Activated CD8-positive, alpha-beta memory T cell treated with anti-CD3 and anti-CD28 coated beads, Interleukin-2, amount 50 U/mL, for 4 hours (primary cell): ENCODE data around the gene TASL.
"Not testable (repeated sequence)": the region's sequence is repeated elsewhere in the genome, so short reads cannot be mapped to it uniquely, and the experiment has no call there.

Experiments
- DNase-seq: peaks from one replicate; pipeline ENCODE4 v3.0.0-alpha.2; 2020

The TASL gene, protein sequence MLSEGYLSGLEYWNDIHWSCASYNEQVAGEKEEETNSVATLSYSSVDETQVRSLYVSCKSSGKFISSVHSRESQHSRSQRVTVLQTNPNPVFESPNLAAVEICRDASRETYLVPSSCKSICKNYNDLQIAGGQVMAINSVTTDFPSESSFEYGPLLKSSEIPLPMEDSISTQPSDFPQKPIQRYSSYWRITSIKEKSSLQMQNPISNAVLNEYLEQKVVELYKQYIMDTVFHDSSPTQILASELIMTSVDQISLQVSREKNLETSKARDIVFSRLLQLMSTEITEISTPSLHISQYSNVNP

DNA sequence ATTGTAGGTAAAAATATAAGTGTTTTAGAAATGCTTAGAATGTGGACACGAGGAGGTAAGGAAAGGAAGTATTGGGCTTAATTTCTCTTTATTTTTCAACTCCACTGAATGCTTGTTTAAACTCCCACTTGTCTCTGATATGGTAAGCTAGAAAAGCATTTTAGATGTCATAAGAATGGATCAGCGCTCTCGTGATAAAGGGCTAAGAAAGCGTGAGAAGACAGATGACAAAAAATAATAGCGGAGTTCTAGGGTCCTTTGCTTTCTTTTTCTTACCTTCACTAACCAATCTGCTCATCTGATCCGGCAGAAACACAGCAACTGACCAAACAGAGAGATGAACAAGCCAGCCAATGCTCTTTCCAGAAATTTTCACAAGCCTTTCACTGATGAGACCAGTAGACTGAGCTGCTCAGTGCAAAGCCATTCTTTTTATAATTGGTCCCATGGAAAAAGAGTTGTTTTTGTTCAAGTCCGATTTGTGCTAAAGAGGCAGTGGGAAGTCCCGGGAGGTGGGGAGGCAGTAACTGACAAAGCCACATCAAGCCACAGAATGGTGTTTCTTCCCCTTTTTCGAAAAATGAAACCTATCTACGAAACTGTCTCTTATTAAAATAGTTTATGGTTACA lies at the start of gene TASL:
Gene TASL (minus strand): TSS at position 405 of the 630 bp plus-strand sequence. CDS start 17,411 bp downstream, outside the sequence.
- DNase-seq = no peak

DNA sequence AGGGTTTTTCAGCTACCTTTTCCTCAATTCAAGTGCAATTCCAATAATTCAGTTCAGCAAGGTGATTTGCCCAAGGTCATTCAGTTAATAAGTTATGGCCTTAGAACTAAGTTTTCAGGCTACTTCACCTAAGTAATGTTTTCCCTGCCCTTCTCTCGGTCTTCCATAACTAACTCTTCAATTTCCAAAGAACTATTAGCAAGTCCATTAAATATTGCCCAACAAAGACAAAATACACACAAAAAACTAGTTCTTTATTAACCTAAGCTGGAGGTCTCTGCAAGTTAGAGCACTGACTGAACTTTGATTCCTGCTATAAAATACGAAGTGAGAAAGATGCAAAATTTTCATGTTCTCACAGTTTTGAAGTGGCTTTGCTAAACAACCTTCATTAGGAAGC lies 48.8 kb upstream of the TASL start:
- DNase-seq = no peak

- no peak for DNase-seq
Measured at GRCh38 chrX:30622361-30622760, 44.8 kb upstream of the TASL start.

- no peak for DNase-seq
Measured at GRCh38 chrX:30620980-30621618, 43.5 kb upstream of the TASL start.

GRCh38 chrX:30620125-30620524 lies 42.6 kb upstream of the TASL start:
- no peak for DNase-seq

DNA sequence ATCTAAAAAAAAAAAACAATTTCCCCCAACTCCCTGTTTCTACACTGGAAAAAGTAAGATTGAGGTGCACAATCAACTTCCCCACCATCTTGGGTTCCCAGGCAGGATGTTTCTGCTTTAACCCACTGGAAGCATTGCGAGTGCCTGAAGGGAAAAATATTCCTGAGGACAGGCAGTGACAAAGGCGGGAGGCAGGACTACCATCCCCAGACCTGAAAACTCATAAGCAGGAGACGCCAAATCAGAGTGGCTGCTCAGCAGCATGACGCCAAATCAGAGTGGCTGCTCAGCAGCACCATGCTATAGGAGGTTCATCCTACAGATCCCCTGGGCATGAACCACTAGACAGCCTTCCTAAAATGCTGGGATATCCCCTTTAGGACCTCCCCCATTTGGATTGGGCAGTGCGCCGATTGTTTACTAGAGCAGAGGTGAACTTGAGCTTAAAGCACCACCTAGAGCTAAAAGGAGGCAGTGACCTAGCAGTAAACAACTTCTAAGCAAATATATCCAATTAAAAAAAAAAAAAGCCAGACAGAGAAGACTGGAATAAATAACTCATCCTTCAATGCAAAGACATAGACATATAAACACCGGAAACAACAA lies 40.7 kb upstream of the TASL start:
- DNase-seq = no peak

DNA sequence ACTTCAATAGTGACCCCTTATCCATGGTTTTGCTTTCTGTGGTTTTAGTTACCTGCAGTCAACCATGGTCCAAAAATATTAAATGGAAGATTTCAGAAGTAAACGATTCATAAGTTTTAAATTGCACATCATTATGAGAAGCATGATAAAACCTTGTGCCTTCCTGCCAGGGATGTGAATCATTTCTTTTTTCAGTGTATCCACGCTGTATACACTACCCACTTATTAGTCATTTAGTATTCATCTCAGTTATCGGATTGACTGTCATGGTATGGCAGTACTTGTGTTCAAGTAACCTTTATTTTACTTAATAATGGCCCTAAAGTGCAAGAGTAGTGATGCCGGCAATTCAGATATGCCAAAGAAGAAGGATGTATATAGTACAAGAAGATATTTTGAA lies 37.7 kb upstream of the TASL start:
- no peak for DNase-seq

DNA sequence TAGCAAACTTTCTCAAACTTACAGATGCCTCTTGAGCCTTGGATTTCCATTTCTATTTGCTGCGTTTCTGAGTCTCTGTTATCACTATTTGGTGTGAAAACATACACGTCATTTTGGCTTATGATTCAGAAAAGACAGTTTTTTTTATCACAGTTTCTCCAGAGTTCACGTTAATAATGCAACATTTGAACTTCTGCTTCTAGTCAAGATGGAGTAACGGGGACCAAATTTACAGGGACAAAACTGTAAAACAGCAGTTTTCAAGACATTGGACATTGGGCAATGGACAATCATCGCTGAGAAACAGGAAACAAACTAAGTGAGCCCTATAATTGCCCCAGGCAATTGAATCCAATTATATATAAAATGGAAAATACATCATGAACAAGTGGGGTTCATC lies 36.2 kb upstream of the TASL start:
- no peak for DNase-seq

GRCh38 chrX:30612250-30612655 lies 34.7 kb upstream of the TASL start:
- DNase-seq = no peak

DNA sequence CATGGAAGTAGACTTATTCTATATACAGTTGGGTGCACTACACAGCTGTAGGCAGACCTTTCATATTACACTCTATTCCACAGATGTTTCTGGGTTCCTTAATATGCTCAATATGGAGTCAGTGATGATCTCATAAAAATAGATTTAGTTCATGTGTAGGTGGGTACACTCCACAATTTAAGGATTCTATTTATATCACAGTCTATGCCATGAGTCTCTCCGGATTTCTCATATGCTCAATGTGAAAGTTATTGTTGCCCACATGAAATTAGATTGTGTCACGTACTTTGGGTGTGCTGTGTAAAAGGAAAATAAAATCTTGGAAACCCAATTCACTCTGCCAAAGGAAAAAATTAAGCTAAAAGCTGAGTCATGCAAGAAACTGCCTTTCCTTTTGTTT lies 32.5 kb upstream of the TASL start:
- no peak for DNase-seq

DNA sequence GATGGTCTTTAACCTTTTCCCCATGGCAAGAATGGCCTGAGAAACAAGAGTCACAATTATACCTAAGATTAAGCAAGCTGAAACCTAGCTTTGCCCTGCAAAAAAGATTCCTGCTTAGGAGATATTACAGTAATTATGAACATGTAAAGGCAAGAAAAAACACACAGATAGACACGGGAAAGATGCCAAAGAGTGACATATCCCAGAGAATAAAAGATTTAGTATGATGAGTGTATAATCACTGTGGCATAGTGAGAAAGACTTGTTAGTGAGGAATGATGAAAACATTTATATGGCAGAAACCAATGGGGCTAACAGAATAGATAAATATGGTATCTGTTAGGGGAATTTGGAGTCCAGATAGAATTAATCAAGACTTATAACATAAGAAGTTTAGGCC lies 29.6 kb upstream of the TASL start:
- no peak for DNase-seq

DNA sequence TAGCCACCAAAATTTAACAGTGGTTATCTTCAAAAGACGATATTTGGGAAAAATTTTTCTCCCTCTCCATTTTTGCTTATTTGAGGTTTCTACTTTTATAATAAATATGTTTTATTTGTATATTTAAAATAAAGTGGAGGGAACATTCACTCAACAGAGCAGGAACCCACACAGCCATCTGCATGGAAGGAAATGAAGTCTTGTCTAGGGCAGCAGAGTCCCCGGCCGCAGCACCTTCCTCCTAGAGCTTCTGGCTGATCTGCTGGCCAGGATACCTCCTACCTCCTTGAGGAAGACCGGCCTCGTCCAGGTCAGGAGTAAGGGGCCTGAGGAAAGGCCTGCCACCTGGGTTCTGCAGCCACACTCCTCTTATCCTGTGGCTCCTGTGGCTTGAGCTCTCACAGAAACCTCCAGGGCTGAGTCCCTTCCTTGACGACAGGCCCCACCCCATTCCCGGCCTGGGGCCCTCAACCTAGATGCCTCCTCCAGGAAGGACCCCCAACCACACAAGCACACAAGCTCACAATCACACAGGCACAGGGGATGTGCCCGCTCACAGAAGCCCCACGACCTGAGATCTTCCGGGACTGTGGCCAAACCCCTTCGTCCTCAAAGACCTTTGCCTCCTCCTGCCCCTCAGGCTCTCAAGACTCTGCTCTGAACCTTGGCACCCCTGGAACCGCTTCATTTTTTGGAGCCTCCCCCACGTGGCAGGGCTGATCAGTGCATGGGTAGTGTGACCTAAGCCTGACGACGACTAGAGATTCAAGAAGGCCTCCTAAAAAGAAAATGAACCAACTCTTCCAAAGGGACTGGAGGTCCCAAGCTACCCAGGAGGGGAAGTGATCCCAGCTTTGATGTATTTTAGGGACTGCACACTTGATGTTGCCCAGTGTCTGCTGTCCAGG lies 23.0 kb upstream of the TASL start:
- DNase-seq = not testable (repeated sequence)

DNA sequence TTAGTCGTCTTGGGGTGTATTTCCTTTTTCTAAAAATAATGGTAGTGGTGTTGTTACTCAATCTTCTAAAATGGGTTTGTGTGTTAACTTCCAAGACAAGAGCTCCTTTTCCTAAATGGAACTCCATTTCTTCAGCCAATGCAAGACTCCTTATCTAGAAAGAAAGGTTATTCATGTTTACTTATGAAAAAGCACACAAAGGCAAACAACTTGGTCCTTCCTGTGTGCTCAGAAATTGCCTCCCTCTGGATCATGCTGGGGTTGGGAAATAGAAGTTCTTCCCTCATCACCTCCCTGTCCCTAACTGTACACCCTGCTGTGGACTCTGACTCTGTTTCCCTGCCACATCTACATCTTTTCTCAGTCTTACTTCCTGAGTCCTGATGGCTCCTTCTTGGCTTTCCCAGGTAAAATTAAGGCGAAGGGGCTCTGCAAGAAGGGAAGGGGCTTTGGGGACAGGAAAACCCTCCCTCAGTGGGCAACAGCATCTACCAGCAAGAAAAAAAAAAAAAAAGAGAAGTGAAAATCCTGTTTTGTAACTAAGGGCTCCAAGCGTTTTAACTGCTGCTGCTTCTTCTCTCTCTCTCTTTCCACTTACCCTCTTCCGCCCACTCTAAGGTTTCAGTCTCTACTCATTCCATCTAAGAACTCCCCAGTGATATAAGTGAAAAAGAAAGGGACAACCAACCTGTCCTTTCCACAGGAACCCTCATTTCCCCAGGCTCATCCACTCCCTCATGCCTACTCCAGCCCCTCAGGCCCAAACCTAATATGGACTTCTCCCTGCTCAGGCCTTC lies 19.8 kb upstream of the TASL start:
- DNase-seq = no peak

DNA sequence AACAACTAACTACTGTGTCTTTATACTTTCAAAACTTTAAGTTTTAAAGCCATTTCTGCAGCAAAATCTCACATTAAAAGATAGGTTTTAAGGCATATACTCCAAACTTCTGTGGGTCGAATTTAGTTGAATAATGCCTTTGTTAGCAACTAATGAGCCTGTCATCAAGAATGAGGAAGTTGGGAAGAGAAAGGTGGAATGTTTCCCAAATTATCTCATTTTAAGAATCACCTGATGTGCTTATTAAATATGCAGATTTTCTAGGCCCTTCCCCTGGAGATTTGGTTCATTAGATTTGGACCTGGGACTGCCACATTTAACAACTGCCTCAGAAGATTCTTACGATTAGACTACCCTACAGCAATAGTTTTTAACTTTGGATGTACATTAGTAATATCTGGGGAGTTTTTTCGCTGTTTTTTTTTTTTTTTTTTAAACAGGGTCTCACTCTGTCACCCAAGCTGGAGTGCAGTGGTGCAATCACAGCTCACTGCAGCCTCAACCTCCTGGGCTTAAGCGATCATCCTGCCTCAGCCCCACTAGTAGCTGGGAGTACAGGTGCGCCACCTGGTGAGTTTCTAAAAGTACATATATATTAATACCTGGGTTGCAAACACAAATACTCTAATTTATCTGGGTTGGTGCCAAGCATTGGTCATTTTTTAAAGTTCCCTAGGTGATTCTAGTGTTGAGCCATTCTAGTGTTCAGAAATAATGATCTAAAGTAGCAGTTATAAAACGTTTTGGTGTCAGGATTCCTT lies 16.1 kb upstream of the TASL start:
- no peak for DNase-seq

- DNase-seq = no peak
Measured at GRCh38 chrX:30592831-30593230, 15.3 kb upstream of the TASL start.

DNA sequence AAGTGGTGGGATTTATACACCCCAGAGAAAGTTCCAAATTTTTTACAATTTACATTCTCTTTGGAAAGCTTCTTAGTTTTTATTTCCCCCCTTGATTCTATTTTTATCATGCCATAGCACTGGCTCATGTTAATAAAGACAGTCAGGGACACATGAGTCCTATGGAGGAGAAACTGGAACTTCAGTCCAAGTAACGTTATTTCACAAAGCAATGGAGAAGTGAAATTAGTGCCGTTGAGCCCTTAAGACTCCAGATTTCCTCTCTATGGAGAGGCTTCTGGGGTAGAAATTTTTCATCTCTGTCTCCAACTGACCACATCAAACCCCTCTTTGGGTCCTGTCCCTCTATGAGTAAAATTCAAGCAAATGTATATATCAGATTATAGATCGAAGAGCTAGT lies 12.8 kb upstream of the TASL start:
- DNase-seq = no peak

DNA sequence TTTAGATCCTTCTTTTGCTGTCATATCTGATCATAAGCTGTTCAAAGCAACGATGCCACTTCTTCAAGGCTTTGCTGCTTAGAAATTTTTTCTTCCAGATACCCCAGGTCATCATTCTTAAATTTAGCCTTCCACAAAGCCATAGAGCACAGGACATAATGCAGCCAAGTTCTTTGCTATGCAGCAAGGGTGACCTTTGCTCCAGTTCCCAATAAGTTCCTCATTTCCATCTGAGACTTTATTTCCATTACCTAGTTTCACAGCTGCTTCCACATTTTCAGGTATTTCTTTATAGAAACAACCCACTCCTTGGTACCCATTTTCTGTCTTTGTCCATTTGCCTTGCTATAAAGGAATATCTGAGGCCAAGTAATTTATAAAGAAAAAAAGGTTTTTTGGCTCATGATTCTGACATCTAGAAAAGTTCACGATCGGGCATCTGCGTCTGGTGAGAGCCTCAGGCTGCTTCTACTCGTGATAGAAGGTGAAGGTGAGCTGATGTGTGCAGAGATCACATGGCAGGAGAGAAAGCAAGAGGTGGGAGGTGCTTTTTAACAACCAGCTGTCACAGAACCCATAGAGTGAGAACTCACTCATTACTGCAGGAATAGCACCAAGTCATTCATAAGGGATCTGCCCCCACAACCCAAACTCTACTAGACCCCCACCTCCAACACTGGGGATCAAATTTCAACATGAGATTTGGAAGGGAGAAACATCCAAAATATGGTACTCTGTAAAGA lies 11.8 kb upstream of the TASL start:
- no peak for DNase-seq

- no peak for DNase-seq
Measured at GRCh38 chrX:30586516-30586915, 8.9 kb upstream of the TASL start.

DNA sequence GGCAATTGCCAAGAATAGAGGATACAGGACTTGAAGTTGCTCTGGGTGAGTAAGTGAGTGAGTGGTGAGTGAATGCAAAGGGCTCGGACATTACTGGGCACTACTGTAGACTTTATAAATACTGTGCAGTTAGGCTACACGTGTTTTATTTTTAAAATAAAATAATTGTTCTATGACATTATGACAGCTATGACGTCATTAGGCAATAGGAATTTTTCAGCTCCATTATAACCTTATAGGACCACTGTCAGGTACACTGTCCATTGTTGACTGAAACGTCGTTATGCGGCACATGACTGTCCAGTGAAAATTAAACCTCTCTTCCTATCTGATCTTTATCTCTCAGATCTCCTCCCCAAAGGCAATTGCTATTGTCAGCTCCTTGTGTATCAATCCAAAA lies 5.1 kb upstream of the TASL start:
- no peak for DNase-seq

DNA sequence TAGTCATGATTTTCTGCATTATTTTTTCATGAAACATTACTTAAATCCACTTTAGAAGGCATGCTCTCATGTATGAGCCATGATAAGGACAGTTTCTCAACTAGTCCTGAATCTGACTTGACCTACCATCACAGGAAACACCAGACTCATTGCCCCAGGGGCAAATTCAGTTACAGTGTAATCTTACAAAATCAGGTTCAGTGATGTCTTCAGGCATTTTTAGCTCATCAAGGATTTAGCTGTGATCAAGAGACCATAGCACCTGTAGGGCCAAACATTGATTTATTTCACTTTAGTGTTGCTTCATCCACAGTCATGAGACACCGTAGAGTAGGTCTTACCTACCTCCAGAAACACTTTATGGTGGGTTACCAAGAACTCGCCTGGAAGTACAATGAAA lies 3.1 kb upstream of the TASL start:
- DNase-seq = no peak
